Nephron progenitor cell (in vitro differentiated cells): Measurements from ENCODE around the gene SLC35F3.

Source experiments
- DNase-seq: peaks from one replicate; pipeline ENCODE4 v3.0.0; 2021
- H3K27ac Mint-ChIP-seq: 2 replicates; pipeline ENCODE4 v1.8.0; 2021; ENCODE audit warnings: mild to moderate bottlenecking, moderate library complexity, mixed read lengths
- H3K27me3 Mint-ChIP-seq: 2 replicates; pipeline ENCODE4 v1.8.0; 2021; ENCODE audit warnings: mild to moderate bottlenecking, low read depth, mixed read lengths; ENCODE audit not compliant: poor library complexity
- H3K36me3 Mint-ChIP-seq: 2 replicates; pipeline ENCODE4 v1.8.0; 2021; ENCODE audit warnings: low read depth, mixed read lengths
- H3K4me1 Mint-ChIP-seq: 2 replicates; pipeline ENCODE4 v1.8.0; 2021; ENCODE audit warnings: mixed read lengths
- H3K4me3 Mint-ChIP-seq: 2 replicates; pipeline ENCODE4 v1.8.0; 2021; ENCODE audit warnings: mild to moderate bottlenecking, moderate library complexity, mixed read lengths
- H3K9me3 Mint-ChIP-seq: 2 replicates; pipeline ENCODE4 v1.8.0; 2021; ENCODE audit warnings: mild to moderate bottlenecking, moderate library complexity, mixed read lengths
- CTCF ChIP-seq: fragments of 200-600 bp; sonication (generic); IDR thresholded peaks from 2 replicates; pipeline ENCODE4 v1.5.0; 2021; ENCODE audit warnings: antibody characterized with exemption

SLC35F3 gene

GRCh38 chr1:234213658-234214128, 309.2 kb downstream of the SLC35F3 start:
- H3K4me1 Mint-ChIP-seq: peaks cover 4% of the 10 kb centered on the region
- TF ChIP-seq CTCF: no peak
- H3K9me3 Mint-ChIP-seq: peaks cover 26% of the 10 kb centered on the region
- no peaks in the 10 kb centered on the region for H3K36me3 Mint-ChIP-seq
- H3K27ac Mint-ChIP-seq: no peak overlapping the region
- peak overlapping the region; percentile 86 for H3K4me3 Mint-ChIP-seq
- H3K27me3 Mint-ChIP-seq: peaks cover 62% of the 10 kb centered on the region
- DNase-seq: no peak

- Mint-ChIP-seq H3K27me3 (peaks cover 62% of the 10 kb centered on the region), H3K9me3 (peaks cover 25% of the 10 kb centered on the region), H3K27ac (no peak overlapping the region), H3K4me3 (peak overlapping the region; percentile 86), H3K4me1 (peaks cover 4% of the 10 kb centered on the region), H3K36me3 (no peaks in the 10 kb centered on the region)
- TF ChIP-seq CTCF: no peak
- DNase-seq: peak; percentile 66
These were observed 309.8 kb downstream of the SLC35F3 start for GRCh38 chr1:234214129-234214910.

- Mint-ChIP-seq H3K9me3 (peaks cover 16% of the 10 kb centered on the region), H3K4me1 (peaks cover 4% of the 10 kb centered on the region), H3K4me3 (peak overlapping the region; percentile 74), H3K27ac (no peak overlapping the region), H3K27me3 (peaks cover 60% of the 10 kb centered on the region), H3K36me3 (no peaks in the 10 kb centered on the region)
- peak; percentile 21 for DNase-seq
- no peak for TF ChIP-seq CTCF
These were observed 310.7 kb downstream of the SLC35F3 start for GRCh38 chr1:234214911-234215892.

GRCh38 chr1:234216116-234216703, 311.7 kb downstream of the SLC35F3 start:
- DNase-seq: no peak
- no peak overlapping the region for H3K4me3 Mint-ChIP-seq
- H3K9me3 Mint-ChIP-seq: peaks cover 10% of the 10 kb centered on the region
- no peaks in the 10 kb centered on the region for H3K36me3 Mint-ChIP-seq
- peaks cover 4% of the 10 kb centered on the region for H3K4me1 Mint-ChIP-seq
- peaks cover 51% of the 10 kb centered on the region for H3K27me3 Mint-ChIP-seq
- H3K27ac Mint-ChIP-seq: no peak overlapping the region
- no peak for TF ChIP-seq CTCF

- Mint-ChIP-seq H3K36me3 (no peaks in the 10 kb centered on the region), H3K4me3 (no peak overlapping the region), H3K9me3 (no peaks in the 10 kb centered on the region), H3K27ac (no peak overlapping the region), H3K27me3 (peaks cover 50% of the 10 kb centered on the region), H3K4me1 (peaks cover 4% of the 10 kb centered on the region)
- no peak for TF ChIP-seq CTCF
- no peak for DNase-seq
These were observed 312.9 kb downstream of the SLC35F3 start for GRCh38 chr1:234217316-234217840.
